Activated T-cell treated with anti-CD3 and anti-CD28 coated beads, Interleukin-2, amount 50 U/mL, for 72 hours (primary cell): ENCODE data around the gene NPR1. TPM values are rescaled to one million over a fixed set of nuclear protein-coding genes. Genes with fewer than 3 reads are reported as not detected.

Experiments used
- ATAC-seq, 2 donors: fragments of 150-1000 bp; cut with Tn5 transposase; replicated peaks in 1 of 2; 2 replicates each; pipeline ENCODE4 v1.10.0; 2021; ENCODE audit warnings: moderate library complexity in 2 of 2, mild to moderate bottlenecking in 1 of 2
- DNase-seq, 2 donors: peaks; one replicate each; pipeline ENCODE4 v3.0.0; 2021 to 2022; ENCODE audit warnings: mixed read lengths in 1 of 2
- H3K27ac Mint-ChIP-seq: one replicate; pipeline ENCODE4 v1.8.0; 2022; ENCODE audit warnings: mild to moderate bottlenecking, moderate library complexity, mixed read lengths
- H3K27me3 Mint-ChIP-seq: one replicate; pipeline ENCODE4 v1.8.0; 2022; ENCODE audit warnings: low read depth, mixed read lengths
- H3K36me3 Mint-ChIP-seq, 2 donors: one replicate each; pipeline ENCODE4 v1.8.0; 2022; ENCODE audit warnings: mixed read lengths in 2 of 2, mild to moderate bottlenecking in 1 of 2; ENCODE audit not compliant: insufficient read depth in 2 of 2
- H3K4me1 Mint-ChIP-seq: one replicate; pipeline ENCODE4 v1.8.0; 2022; ENCODE audit warnings: low read depth, mixed read lengths
- H3K4me3 Mint-ChIP-seq, 2 donors: one replicate each; pipeline ENCODE4 v1.8.0; 2022; ENCODE audit warnings: mild to moderate bottlenecking in 2 of 2, mixed read lengths in 2 of 2, moderate library complexity in 2 of 2
- H3K9me3 Mint-ChIP-seq, 2 donors: one replicate each; pipeline ENCODE4 v1.8.0; 2022; ENCODE audit warnings: mixed read lengths in 2 of 2
- total RNA-seq, 2 donors: library from RNA; stranded (reverse); gene quantifications; one replicate each; pipeline ENCODE4 v1.2.3, GENCODE V29; 2022

Gene NPR1
- total RNA-seq, 2 donors from 2014 or later, result 0.07 to 0.29 TPM

DNA sequence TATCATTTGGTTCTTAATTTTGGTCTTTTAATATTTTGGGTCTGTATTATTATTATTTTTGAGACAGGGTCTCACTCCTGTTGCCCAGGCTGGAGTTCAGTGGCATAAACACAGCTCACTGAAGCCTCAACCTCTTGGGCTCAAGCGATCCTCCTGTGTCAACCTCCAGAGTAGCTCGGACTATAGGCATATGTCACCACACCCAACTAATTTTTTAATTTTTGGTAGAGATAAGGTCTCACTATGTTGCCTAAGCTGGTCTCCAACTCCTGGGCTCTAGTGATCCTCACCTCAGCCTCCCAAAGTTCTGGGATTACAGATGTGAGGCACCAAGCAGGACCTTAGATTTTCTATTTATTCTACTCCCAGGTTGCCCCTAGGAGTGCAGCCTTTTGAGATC, 5.0 kb upstream of the NPR1 start:
- peak overlapping the region; percentile 12 for H3K27ac Mint-ChIP-seq
- no peak for ATAC-seq
- H3K36me3 Mint-ChIP-seq, result peaks cover 12 to 17% of the 10 kb centered on the region in 2 donors
- H3K9me3 Mint-ChIP-seq, result no peaks in the 10 kb centered on the region
- peaks cover 19% of the 10 kb centered on the region for H3K4me1 Mint-ChIP-seq
- DNase-seq, result no peak
- H3K4me3 Mint-ChIP-seq, result peak overlapping the region; percentile 3 to 23
- peaks cover 14% of the 10 kb centered on the region for H3K27me3 Mint-ChIP-seq

DNA sequence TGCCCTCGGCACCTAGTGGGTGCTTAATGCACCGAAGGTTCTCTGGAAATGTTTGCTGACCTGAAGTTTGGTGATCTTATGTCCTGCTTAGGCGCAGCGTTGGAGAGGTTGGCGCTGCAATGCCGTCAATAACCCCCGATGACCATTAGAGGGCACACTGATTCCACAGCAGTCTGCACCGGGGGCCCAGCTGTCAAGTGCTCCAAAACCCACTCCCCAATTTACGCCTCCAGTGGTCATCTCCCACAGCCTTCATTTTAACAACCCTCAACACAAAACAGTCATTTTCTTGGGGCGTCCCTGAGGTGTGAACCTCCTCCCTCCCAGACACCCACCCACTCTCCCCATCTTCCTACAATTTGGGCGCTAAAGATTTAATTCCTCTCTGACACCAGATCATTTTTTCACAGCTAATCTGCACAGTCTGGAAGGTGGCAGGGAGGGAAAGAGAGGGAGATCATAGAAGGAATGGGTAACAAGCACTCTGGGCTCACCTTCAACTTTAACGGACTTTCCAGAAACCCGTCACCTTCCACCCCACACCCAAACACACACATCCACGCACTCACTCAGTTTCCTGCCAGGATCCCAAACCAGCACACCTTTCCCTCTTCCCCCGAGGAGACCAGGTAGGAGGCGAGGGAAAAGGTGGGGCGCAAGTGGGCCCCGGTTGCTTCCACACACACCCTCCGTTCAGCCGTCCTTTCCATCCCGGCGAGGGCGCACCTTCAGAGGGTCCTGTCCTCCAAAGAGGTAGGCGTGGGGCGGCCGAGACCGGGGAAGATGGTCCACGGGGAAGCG, 570 bp upstream of the NPR1 start:
- Mint-ChIP-seq H3K4me3 (peak overlapping the region; percentile 76 to 86), H3K27ac (no peak overlapping the region), H3K36me3 (peaks cover 0 to 3% of the 10 kb centered on the region in 2 donors), H3K9me3 (no peaks in the 10 kb centered on the region), H3K27me3 (peaks cover 51% of the 10 kb centered on the region), H3K4me1 (peaks cover 25% of the 10 kb centered on the region)
- DNase-seq (peak; percentile 54 to 59), ATAC-seq (peak; percentile 51 to 55)

DNA sequence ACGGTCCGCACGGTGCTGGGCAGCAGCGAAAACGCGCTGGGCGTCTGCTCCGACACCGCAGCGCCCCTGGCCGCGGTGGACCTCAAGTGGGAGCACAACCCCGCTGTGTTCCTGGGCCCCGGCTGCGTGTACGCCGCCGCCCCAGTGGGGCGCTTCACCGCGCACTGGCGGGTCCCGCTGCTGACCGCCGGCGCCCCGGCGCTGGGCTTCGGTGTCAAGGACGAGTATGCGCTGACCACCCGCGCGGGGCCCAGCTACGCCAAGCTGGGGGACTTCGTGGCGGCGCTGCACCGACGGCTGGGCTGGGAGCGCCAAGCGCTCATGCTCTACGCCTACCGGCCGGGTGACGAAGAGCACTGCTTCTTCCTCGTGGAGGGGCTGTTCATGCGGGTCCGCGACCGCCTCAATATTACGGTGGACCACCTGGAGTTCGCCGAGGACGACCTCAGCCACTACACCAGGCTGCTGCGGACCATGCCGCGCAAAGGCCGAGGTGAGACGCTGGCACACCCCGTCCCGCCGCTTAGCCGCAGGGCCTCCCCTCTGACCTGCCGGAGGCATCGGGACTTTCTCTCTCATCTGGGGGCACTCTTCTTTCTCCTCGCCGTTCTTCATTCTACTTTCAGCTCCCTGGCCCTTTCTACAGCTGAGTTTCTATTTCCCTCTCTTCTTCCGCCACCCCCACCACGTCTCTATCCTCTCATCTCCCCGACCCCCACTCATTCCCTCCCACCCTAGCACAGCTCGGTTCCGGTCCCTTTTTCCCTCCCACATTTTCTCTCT, 1.0 kb downstream of the NPR1 start:
- Mint-ChIP-seq H3K9me3 (no peaks in the 10 kb centered on the region), H3K4me1 (peaks cover 25% of the 10 kb centered on the region), H3K27me3 (peaks cover 51% of the 10 kb centered on the region), H3K36me3 (peaks cover 0 to 3% of the 10 kb centered on the region in 2 donors), H3K27ac (no peak overlapping the region), H3K4me3 (peak overlapping the region; percentile 76 to 86)
- DNase-seq, result peak; percentile 36 to 40
- peak; percentile 64 to 68 for ATAC-seq

DNA sequence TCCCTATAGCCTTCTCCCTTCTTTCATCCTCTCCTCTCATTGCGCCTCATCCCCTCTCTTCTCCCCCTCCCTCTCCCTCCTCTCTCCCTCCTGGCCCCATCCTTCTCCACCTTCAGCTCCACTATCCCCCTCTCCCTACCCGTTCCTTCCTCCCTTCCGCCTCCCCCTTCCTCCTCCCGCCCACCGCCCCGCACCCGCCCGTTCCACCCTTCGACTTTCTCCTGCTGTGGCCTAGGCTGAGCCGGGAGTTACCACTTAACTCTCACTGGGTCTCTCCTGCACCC, 1.6 kb downstream of the NPR1 start:
- H3K9me3 Mint-ChIP-seq, result no peaks in the 10 kb centered on the region
- H3K27me3 Mint-ChIP-seq, result peaks cover 51% of the 10 kb centered on the region
- peak overlapping the region; percentile 76 to 86 for H3K4me3 Mint-ChIP-seq
- peaks cover 25% of the 10 kb centered on the region for H3K4me1 Mint-ChIP-seq
- DNase-seq (no peak), ATAC-seq (no peak)
- no peak overlapping the region for H3K27ac Mint-ChIP-seq
- peaks cover 0 to 3% of the 10 kb centered on the region in 2 donors for H3K36me3 Mint-ChIP-seq

DNA sequence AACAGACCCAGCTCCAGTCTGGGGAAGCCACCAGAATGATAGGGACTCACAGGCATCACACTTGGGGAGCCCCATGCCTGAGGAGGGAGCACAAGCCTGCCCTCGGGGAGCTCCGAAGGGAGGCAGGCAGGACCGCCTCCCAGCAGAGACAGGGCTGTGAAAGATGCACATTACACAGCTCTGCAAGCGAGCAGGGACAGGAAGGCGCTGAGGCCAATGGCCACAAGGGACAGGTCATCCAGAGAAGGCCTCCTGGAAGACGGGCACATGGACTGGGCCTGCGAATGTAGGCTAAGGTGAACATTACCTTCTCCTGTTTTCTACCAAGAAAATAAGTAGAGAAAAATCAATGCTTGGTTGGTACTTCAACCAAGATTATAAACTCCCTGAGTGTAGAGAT, 4.2 kb downstream of the NPR1 start:
- Mint-ChIP-seq H3K36me3 (peaks cover 0 to 2% of the 10 kb centered on the region in 2 donors), H3K4me3 (no peak overlapping the region), H3K27ac (no peak overlapping the region), H3K9me3 (no peaks in the 10 kb centered on the region), H3K27me3 (peaks cover 56% of the 10 kb centered on the region), H3K4me1 (peaks cover 20% of the 10 kb centered on the region)
- no peak for ATAC-seq
- DNase-seq, result no peak

DNA sequence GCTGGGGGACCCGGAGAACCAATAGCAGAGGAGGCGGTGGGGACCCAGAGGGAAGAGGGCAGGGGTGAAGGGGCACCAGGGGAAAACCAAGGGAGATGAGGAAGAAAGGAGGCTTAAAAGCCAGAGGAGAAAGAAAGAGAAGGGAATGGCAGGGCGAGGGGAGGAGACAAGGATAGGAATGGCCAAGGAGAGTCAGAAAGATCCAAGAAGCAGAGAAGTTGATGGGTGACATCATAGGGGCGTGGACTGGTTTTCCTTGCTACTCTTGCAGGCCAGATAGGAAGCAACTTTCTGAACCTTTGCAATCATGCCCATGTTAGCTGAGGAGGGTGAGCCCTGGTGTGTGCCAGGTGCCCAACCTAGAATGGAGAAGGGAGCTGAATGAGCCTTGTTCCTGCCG, 5.4 kb downstream of the NPR1 start:
- Mint-ChIP-seq H3K36me3 (no peaks in the 10 kb centered on the region), H3K4me1 (peaks cover 11% of the 10 kb centered on the region), H3K27ac (no peak overlapping the region), H3K4me3 (no peak overlapping the region), H3K27me3 (peaks cover 45% of the 10 kb centered on the region), H3K9me3 (no peaks in the 10 kb centered on the region)
- ATAC-seq, result no peak
- DNase-seq, result no peak

DNA sequence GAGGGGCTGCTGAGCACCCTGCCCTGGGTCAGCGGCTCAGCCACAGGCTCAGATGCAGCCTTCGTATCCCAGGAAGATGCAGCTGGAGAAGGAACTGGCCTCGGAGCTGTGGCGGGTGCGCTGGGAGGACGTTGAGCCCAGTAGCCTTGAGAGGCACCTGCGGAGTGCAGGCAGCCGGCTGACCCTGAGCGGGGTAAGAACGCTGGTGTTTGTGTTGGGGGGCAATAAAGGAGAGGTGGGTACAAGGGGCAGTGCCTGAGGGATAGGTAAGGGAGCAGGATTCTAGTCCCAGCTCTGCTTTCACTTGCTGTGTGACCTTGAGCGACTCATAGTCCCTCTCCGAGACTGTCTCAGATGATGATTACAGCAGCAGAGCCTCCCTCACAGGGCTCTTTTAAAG, 6.4 kb downstream of the NPR1 start:
- Mint-ChIP-seq H3K9me3 (no peaks in the 10 kb centered on the region), H3K27me3 (peaks cover 40% of the 10 kb centered on the region), H3K36me3 (no peaks in the 10 kb centered on the region), H3K4me1 (peaks cover 7% of the 10 kb centered on the region), H3K27ac (no peak overlapping the region), H3K4me3 (no peak overlapping the region)
- DNase-seq, result no peak
- ATAC-seq, result no peak

DNA sequence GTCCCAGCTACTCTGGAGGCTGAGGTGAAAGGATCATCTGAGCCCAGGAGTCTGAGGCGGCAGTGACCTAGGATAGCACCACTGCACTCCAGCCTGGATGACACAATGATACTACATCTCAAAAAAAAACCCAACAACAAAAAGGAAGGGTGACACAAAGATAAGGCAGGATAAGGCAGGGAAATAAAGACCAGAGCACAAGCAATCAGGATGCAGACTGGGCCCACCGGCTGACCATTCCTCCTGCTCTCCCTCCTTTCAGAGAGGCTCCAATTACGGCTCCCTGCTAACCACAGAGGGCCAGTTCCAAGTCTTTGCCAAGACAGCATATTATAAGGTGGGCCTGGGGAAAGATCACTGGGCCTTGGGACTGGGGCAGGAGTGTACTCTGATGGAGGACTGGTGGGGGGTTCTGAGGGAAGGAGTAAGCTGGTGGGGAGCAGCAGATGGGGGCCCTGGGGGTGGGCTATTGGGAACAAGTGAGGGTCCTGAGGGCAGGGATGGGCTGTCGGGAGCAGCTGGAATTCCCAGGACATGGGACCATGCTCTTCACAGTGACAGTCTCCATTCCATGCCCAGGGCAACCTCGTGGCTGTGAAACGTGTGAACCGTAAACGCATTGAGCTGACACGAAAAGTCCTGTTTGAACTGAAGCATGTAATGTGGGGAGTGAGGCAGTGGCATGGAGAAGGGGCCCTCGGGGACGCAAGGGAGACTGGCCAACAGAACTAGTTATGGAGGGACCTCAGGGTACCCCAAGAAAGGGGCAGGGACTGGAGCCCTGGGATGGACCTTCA, 7.3 kb downstream of the NPR1 start:
- Mint-ChIP-seq H3K36me3 (no peaks in the 10 kb centered on the region), H3K27me3 (peaks cover 31% of the 10 kb centered on the region), H3K4me1 (no peaks in the 10 kb centered on the region), H3K4me3 (no peak overlapping the region), H3K27ac (no peak overlapping the region), H3K9me3 (no peaks in the 10 kb centered on the region)
- no peak for ATAC-seq
- DNase-seq, result no peak

DNA sequence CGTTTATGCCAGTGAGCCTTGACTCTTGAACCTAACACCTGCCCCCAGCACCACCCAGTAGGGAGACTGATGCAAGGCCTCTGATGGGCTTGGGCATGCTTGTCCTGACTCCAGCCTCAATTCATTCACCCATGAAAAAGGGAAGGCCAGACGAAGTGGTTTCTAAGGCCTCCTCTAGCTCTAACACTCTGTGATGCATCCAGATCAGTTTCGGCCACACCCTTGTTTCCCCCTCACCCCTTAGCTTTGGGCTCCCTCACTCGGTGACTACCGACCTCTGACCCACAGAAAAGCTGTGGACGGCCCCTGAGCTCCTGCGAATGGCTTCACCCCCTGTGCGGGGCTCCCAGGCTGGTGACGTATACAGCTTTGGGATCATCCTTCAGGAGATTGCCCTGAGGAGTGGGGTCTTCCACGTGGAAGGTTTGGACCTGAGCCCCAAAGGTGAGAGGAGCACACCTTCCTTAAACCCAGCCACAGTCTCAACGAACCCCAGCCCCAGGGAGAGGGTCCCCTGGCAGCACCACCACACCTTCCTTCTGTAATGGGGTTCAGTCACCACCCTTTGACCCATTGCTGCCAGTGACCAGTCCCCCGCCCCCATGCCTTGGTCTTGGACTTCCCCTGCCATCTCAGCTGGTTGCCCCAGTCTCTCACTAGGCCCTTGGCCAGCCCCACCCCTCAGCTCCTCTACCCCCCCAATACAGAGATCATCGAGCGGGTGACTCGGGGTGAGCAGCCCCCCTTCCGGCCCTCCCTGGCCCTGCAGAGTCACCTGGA, 9.0 kb downstream of the NPR1 start:
- Mint-ChIP-seq H3K9me3 (no peaks in the 10 kb centered on the region), H3K4me1 (no peaks in the 10 kb centered on the region), H3K27ac (no peak overlapping the region), H3K36me3 (no peaks in the 10 kb centered on the region), H3K4me3 (no peak overlapping the region), H3K27me3 (peaks cover 15% of the 10 kb centered on the region)
- ATAC-seq, result no peak
- no peak for DNase-seq

DNA sequence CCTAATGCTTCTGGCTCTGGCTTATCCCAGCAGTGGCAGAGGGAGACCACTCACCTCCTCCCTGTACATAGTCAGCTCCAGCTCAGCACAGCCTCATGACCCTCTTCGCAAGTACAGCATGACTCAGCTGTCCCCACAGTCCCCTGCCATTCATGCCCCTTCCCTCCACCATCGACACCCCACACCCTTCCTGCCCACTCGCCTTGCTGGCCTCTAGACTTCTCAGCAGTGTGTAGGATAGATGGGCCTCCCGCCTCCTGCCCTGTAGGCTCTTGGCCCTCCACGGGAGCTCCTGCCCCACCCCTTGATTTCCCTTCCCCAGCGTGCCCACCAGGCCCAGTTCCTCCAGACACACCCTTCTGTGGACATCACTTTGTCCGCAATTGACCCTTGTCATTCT, 9.8 kb downstream of the NPR1 start:
- H3K36me3 Mint-ChIP-seq, result no peaks in the 10 kb centered on the region
- peaks cover 12% of the 10 kb centered on the region for H3K27me3 Mint-ChIP-seq
- DNase-seq (no peak), ATAC-seq (no peak)
- no peaks in the 10 kb centered on the region for H3K9me3 Mint-ChIP-seq
- no peak overlapping the region for H3K4me3 Mint-ChIP-seq
- no peak overlapping the region for H3K27ac Mint-ChIP-seq
- H3K4me1 Mint-ChIP-seq, result no peaks in the 10 kb centered on the region

DNA sequence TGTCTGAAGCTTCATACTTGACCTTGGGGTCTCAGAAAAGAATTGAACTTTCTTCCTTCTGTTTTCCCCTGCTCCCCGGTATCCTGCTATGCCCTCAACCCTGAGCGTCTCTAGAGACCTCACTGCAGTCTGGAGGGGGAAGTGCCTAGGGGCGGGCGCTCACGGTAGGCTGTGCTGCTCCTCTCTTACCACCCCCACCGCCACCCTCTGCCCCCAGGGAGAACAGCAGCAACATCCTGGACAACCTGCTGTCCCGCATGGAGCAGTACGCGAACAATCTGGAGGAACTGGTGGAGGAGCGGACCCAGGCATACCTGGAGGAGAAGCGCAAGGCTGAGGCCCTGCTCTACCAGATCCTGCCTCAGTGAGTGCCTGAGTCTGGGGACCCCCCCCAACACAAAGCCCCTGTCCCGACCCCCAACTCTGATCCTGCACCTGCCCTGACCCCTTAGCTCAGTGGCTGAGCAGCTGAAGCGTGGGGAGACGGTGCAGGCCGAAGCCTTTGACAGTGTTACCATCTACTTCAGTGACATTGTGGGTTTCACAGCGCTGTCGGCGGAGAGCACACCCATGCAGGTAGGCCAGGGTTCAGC, 10.3 kb downstream of the NPR1 start:
- no peaks in the 10 kb centered on the region for H3K9me3 Mint-ChIP-seq
- H3K4me3 Mint-ChIP-seq, result no peak overlapping the region
- no peak overlapping the region for H3K27ac Mint-ChIP-seq
- no peaks in the 10 kb centered on the region for H3K4me1 Mint-ChIP-seq
- peaks cover 12% of the 10 kb centered on the region for H3K27me3 Mint-ChIP-seq
- ATAC-seq (no peak), DNase-seq (no peak)
- H3K36me3 Mint-ChIP-seq, result no peaks in the 10 kb centered on the region

DNA sequence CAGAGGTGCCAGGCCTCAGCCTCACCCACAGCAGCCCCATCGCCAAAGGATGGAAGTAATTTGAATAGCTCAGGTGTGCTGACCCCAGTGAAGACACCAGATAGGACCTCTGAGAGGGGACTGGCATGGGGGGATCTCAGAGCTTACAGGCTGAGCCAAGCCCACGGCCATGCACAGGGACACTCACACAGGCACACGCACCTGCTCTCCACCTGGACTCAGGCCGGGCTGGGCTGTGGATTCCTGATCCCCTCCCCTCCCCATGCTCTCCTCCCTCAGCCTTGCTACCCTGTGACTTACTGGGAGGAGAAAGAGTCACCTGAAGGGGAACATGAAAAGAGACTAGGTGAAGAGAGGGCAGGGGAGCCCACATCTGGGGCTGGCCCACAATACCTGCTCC, 15.0 kb downstream of the NPR1 start:
- H3K9me3 Mint-ChIP-seq, result no peaks in the 10 kb centered on the region
- DNase-seq, result no peak
- no peak for ATAC-seq
- no peaks in the 10 kb centered on the region for H3K4me1 Mint-ChIP-seq
- no peaks in the 10 kb centered on the region for H3K36me3 Mint-ChIP-seq
- no peak overlapping the region for H3K4me3 Mint-ChIP-seq
- H3K27ac Mint-ChIP-seq, result no peak overlapping the region
- H3K27me3 Mint-ChIP-seq, result no peaks in the 10 kb centered on the region
